Retina (tissue), 1 donor: ENCODE data around the gene SIRPD.

Experiments used
- DNase-seq: peaks from one replicate; pipeline ENCODE4 v3.0.0-alpha.2; 2016

SIRPD gene

DNA sequence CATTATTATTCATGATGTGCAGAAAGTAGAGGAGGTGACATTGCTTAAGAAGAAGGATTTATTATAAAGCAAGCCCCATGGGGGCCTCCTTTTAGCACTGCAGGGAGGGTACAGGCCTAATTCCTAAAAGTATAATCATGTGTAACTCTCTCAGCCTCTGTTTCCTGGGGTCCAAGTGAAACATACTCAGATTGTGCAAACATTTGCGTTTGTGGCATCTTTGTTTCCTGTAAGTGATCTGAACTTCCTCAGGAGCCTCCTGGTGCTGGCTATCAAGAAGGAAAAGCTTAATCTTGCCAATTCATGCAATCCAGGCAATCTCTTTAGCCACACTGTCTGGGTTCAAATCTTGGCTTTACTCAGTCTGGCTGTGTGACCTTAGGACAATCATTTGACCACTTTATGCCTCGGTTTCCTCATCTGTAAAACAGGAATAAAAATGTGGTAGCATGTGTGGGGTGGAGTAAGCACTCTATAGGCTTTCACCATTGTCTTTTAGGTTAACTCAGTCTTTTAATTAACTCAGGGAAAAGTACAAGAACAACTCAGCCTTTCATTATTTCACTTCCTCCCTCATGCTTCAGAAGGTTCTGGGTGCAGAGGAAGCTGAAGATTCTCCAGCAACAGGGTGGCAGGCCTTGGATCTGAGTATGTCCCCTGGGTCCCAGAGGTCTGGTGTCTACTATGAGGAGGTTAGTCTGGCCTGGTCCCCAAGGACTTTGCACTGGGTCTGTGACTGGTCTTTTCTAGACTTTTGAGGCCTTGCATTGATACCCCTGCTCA, 65.5 kb downstream of the SIRPD start:
- DNase-seq = no peak

DNA sequence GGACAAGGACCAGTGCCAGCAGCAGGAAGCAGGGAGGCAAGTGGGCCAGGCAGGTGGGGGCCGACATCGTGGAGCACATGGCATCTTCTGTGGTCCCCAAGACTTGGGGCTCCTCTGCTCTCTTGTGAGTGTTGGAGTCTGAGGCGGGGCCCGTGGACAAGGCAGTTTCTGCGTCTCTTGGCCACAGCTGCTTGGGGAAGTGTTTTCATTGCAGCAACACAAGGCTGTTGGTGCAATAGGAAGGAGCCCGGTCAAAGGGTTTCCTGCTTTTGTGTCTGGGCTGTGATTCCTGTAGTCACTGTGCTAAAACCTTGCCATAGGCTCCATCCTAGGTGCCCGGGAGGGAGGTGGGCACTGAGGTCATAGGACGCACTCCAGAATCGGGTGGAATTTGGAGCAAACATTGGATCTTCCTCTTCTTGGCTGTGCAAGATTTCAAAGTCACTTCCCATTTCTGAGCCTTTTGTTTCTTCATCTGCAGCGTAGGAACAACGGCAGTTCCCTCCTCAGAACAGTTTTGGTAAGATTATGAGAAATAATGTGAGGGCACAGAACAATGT, 66.1 kb downstream of the SIRPD start, which contains the start of gene SIRPB2:
TSS of gene SIRPB2 (minus strand) at position 140 of the 560 bp plus-strand sequence. CDS start at position 79, 61 bp downstream.
- DNase-seq = no peak

DNA sequence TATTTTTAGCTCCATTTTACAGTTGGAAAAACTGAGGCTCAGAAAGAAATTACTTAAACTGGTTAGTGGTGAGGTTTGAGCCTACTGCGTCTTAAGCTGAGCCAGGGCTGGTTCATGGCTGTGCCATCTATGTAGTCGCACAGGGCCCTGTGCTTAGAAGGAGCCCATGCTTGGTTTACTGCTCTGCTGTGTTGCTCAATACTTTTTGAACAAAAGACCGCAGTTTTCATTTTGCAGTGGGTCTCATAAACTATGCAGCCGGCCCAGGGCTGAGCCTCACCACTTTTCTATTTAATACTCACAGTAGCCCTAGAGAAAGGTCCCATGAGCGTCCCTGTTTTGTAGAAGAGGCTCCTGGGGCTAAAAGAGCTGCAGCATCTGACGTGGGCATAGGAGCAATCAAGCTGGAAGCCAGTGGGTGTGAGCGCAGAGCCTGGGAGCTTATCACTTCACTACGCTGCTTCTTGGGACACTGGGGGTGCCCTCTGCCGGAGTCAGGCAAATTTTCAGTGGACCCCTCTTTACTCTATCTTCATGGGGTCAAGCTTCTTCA, 66.8 kb downstream of the SIRPD start:
- DNase-seq = no peak

- DNase-seq = no peak
These were observed 67.6 kb downstream of the SIRPD start for GRCh38 chr20:1489764-1490436.

GRCh38 chr20:1489325-1489724, 68.2 kb downstream of the SIRPD start:
- no peak for DNase-seq

DNA sequence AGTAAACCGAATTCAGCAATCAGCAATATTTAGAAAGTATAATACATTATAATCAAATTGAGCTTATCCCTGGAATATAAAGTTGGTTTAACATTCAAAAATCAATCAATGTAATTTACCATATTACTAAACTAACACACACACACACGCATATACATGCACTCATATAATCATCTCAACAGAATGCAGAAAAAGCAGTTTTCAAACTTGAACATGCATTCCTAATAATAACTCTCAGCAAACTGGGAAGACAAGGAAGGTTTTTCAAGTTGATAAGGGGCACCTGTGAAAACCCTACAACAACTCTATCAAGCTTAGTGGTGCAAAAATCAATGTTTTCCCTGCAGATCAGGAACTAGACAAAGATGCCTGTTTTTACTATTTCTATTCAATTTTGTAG, 70.9 kb downstream of the SIRPD start:
- no peak for DNase-seq

DNA sequence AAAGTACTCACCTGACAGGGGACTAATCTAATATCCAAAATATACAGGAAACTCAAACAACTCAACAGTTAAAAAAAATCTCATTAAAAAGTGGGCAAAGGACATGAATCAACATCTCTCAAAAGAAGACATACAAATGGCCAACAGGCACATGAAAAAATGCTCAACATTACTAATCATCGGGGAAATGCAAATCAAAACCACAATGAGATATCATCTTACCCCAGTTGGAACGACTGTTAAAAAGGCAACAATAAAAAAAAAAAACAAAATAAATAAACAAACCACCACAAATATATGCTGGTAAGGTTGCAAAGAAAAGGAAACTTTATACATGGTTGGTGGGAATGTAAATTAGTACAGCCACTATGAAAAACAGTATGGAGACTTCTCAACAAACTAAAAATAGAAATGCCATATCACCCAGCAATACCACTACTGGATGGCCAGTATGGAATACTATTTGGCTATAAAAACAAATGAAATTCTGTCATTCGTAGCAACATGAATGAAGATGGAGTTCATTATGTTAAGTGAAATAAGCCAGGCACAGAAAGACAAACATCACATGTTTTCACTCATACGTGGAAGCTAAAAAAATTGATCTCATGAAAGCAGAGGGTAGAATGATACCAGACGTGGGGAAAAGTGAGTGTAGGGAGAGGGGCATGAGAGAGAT, 72.9 kb downstream of the SIRPD start:
- DNase-seq = no peak
